GM12878 (cell line): ENCODE data around the gene DENND6A. TPM values are rescaled to one million over a fixed set of nuclear protein-coding genes. Genes with fewer than 3 reads are reported as not detected.
A peak's percentile ranks its signal among the peaks of the same experiment; 100 is the strongest.

Experiments
- ATAC-seq: fragments of 200-7000 bp; cut with Tn5 transposase; 3 replicates; pipeline ENCODE4 v1.9.1; 2020; ENCODE audit warnings: mild to moderate bottlenecking, moderate library complexity
- BruUV-seq: library from RNA; stranded (reverse); fragments of 400-500 nt; replicated peaks from 2 replicates; lab custom pipeline; 2021; lab: Mats Ljungman, UMichigan
- CTCF ChIA-PET: fragments of 300-600 bp; sonication (Branson Sonifier 250); formaldehyde crosslinking; extraction: SDS; loops from one replicate; lab custom pipeline; 2021; ENCODE audit warnings: inconsistent platforms; lab: Yijun Ruan, JAX
- POLR2A ChIA-PET: fragments of 350-600 bp; formaldehyde crosslinking; extraction: SDS; loops from one replicate; lab custom pipeline; 2021; ENCODE audit warnings: inconsistent platforms; lab: Charles Lee
- RAD21 ChIA-PET: fragments of 300-600 bp; sonication (Branson Sonifier 250); formaldehyde crosslinking; loops from one replicate; lab custom pipeline; 2023; ENCODE audit warnings: antibody characterized with exemption; ENCODE audit not compliant: unreplicated experiment; lab: Charles Lee
- SMC1A ChIA-PET: fragments of 300-600 bp; sonication (Branson Sonifier 250); formaldehyde crosslinking; loops from one replicate; lab custom pipeline; 2023; ENCODE audit not compliant: unreplicated experiment, uncharacterized antibody; lab: Charles Lee
- DNase-seq: peaks from one replicate; pipeline ENCODE4 v3.0.0-alpha.2; 2011; ENCODE audit warnings: low read depth, low spot score
- FAIRE-seq: peaks from 3 replicates; lab custom pipeline; 2011; peaks lifted over from hg19 to GRCh38; lab: Jason Lieb, UNC
- H2AFZ ChIP-seq: 2 replicates; pipeline ENCODE4 v1.6.0; 2011; ENCODE audit warnings: low read depth, low read length, control low read depth; ENCODE audit not compliant: control insufficient read depth
- H3K27ac ChIP-seq: 2 replicates; pipeline ENCODE4 v1.5.1; 2011; ENCODE audit warnings: control low read depth; ENCODE audit not compliant: control insufficient read depth, insufficient read depth
- H3K27me3 ChIP-seq, 2 experiments: replicated peaks in 1 of 2; 2 replicates each; pipeline versions ENCODE4 v1.6.0 to v1.6.1; 2011; ENCODE audit warnings: low read length in 1 of 2; ENCODE audit not compliant: control insufficient read depth in 2 of 2, insufficient read depth in 2 of 2
- H3K36me3 ChIP-seq, 2 experiments: 2 replicates each; pipeline ENCODE4 v1.5.1; 2011; ENCODE audit warnings: low read length in 1 of 2; ENCODE audit not compliant: control insufficient read depth in 2 of 2, insufficient read depth in 2 of 2
- H3K4me1 ChIP-seq: 2 replicates; pipeline ENCODE4 v1.6.1; 2011; ENCODE audit warnings: mild to moderate bottlenecking, low read length, moderate library complexity, mixed read lengths; ENCODE audit not compliant: control insufficient read depth, insufficient read depth
- H3K4me2 ChIP-seq: 2 replicates; pipeline ENCODE4 v1.6.0; 2011; ENCODE audit warnings: control low read depth; ENCODE audit not compliant: control insufficient read depth, insufficient read depth
- H3K4me3 ChIP-seq: fragments of 200-600 bp; sonication (generic); 2 replicates; pipeline ENCODE4 v1.5.1; 2016
- H3K79me2 ChIP-seq: 2 replicates; pipeline ENCODE4 v1.6.0; 2011; ENCODE audit warnings: low read length; ENCODE audit not compliant: control insufficient read depth, insufficient read depth
- H3K9ac ChIP-seq: 2 replicates; pipeline ENCODE4 v1.8.0; 2011; ENCODE audit warnings: low read length, control low read depth, mixed read lengths; ENCODE audit not compliant: control insufficient read depth, insufficient read depth
- H3K9me3 ChIP-seq: replicated peaks from 3 replicates; pipeline ENCODE4 v1.5.1; 2011; ENCODE audit warnings: mild to moderate bottlenecking, low read length; ENCODE audit not compliant: control insufficient read depth, insufficient read depth
- H4K20me1 ChIP-seq: 2 replicates; pipeline ENCODE4 v1.6.0; 2011; ENCODE audit not compliant: control insufficient read depth, insufficient read depth
- CTCF ChIP-seq, 3 experiments: IDR thresholded peaks in 2 of 3; conservative IDR thresholded peaks in 1 of 3; 2 replicates each; pipeline ENCODE4 v1.5.1; 2011; ENCODE audit warnings: low read depth in 3 of 3, low read length in 3 of 3, mild to moderate bottlenecking in 3 of 3, control low read depth in 2 of 3, moderate library complexity in 2 of 3, inconsistent platforms in 1 of 3, mixed read lengths in 1 of 3; ENCODE audit not compliant: control insufficient read depth in 2 of 3, insufficient read depth in 1 of 3; ENCODE audit errors: extremely low read depth in 1 of 3
- IRF4 ChIP-seq: IDR thresholded peaks from 2 replicates; pipeline ENCODE4 v1.6.1; 2011; ENCODE audit warnings: low read depth, low read length
- WGBS: methylation state at CpG from one replicate; pipeline ENCODE4 v1.1.6; 2016; ENCODE audit warnings: low lambda C conversion rate; ENCODE audit not compliant: insufficient replicate concordance, insufficient coverage; ENCODE audit errors: missing lambda C conversion rate; 5-methylcytosine and 5-hydroxymethylcytosine counted together
- in situ Hi-C: fragments of 300-500 bp; cut with MboI; formaldehyde crosslinking; loops from 9 replicates; pipeline ENCODE4 v1.14.3; 2018; ENCODE audit warnings: mixed read lengths
- intact Hi-C: fragments of 100-400 bp; cut with micrococcal nuclease; formaldehyde crosslinking; loops from one replicate; pipeline ENCODE4 v1.14.2; 2022; ENCODE audit not compliant: unreplicated experiment
- polyA plus RNA-seq, 11 experiments: library from polyadenylated mRNA; depleted of rRNA in 4 of 11; unstranded in 6 of 11; stranded (reverse) in 5 of 11; fragments of >200 nt; fragmentation: Nextera tagmentation in 4 of 11; fragmentation: Illumina TruSeq in 1 of 11; extraction: Ambion mirVana in 4 of 11; extraction: Trizol in 1 of 11; gene quantifications; 1 replicate in 1 of 11; 2 replicates in 10 of 11; pipeline versions ENCODE4 v1.2.1 to v1.2.3, GENCODE V29; 2011 to 2016; ENCODE audit warnings: inconsistent platforms in 2 of 11, missing spikeins in 2 of 11, low read depth in 1 of 11
- total RNA-seq, 4 experiments: library from RNA; depleted of rRNA in 3 of 4; stranded (reverse); fragments of >200 nt in 3 of 4; fragmentation: Illumina TruSeq in 1 of 4; extraction: Trizol in 1 of 4; gene quantifications; 2 replicates each; pipeline versions ENCODE4 v1.2.1 to v1.2.3, GENCODE V29; 2013 to 2021

The DENND6A gene
- total and polyA plus RNA-seq, 10 of the 15 experiments (the other 5 are each of a cell fraction or from before 2014, with no cell fraction given) = 1.8 to 15.3 (median 10.3) TPM

GRCh38 chr3:57689367-57690053 lies 3.4 kb downstream of the DENND6A start:
- in situ Hi-C loops = no loop called here
- WGBS = 76% methylated on average over 4 of the region's 4 CpGs
- TSS peak; percentile 16 for BruUV-seq
- ChIA-PET CTCF (interaction anchor here (0.6 to 5.2 kb wide), 17 partner anchors 11 to 988 kb away, joined by 3 to 28 read pairs (median 4); partner anchors contain the start of genes ARF4 and PDE12), RAD21 (interaction anchor here (0.6 to 2.2 kb wide), 18 partner anchors 11 to 292 kb away, joined by 3 to 10 read pairs (median 4); partner anchors contain the start of gene PDE12), POLR2A (interaction anchor here (1.0 to 5.6 kb wide), 7 partner anchors 10 to 676 kb away, joined by 3 to 39 read pairs (median 6); partner anchors contain the start of genes ARF4 and SLMAP), SMC1A (interaction anchor here (0.6 to 7.7 kb wide), 14 partner anchors 10 to 678 kb away, joined by 3 to 68 read pairs (median 4); partner anchors contain the start of genes PDE12 and SLMAP)
- Histone ChIP-seq H3K79me2 (peaks cover 48% of the 10 kb centered on the region), H2AFZ (no peak overlapping the region), H3K9me3 (no peaks in the 10 kb centered on the region), H4K20me1 (no peaks in the 10 kb centered on the region), H3K9ac (no peak overlapping the region), H3K27me3 (no peaks in the 10 kb centered on the region), H3K4me1 (peaks cover 15% of the 10 kb centered on the region; the same call in 1 of the 2 replicates), H3K27ac (peak overlapping the region; percentile 27; the same call in 1 of the 2 replicates), H3K4me3 (no peak overlapping the region; the same call in 1 of the 2 replicates), H3K36me3 (no peaks in the 10 kb centered on the region), H3K4me2 (peak overlapping the region; percentile 67)
- ATAC-seq (no peak), FAIRE-seq (no peak), DNase-seq (no peak)
- intact Hi-C loops = loop anchor here (5.0 kb wide), 1 partner anchor 132 kb away; the partner anchor contains the start of gene PDE12
- TF ChIP-seq CTCF (IDR thresholded peaks at IDR 0.05 in 2 of 3, conservative IDR thresholded peaks at IDR 0.05 in 1 of 3; ENCODE audit: control insufficient read depth in 2 of 3, extremely low read depth in 1 of 3, insufficient read depth in 1 of 3, low read depth in 3 of 3, low read length in 3 of 3) = peak in 2 of 3 experiments; percentile 15 to 30; a peak in 3 of 6 replicates
- no peak for TF ChIP-seq IRF4
